GM21723 (cell line): Measurements from ENCODE around the gene KERA.
"Not testable (repeated sequence)": the region's sequence is repeated elsewhere in the genome, so short reads cannot be mapped to it uniquely, and the experiment has no call there.

Source experiments
- ATAC-seq: cut with Tn5 transposase; IDR thresholded peaks from one replicate; pipeline ENCODE4 v1.9.1; 2021; ENCODE audit warnings: mild to moderate bottlenecking, moderate library complexity; ENCODE audit not compliant: unreplicated experiment

KERA gene

GRCh38 chr12:91057368-91058165 is at the start of gene KERA:
TSS of gene KERA (minus strand) at chr12:91058024. CDS start at chr12:91056281, 1,743 bp downstream.
- ATAC-seq, result no peak

DNA sequence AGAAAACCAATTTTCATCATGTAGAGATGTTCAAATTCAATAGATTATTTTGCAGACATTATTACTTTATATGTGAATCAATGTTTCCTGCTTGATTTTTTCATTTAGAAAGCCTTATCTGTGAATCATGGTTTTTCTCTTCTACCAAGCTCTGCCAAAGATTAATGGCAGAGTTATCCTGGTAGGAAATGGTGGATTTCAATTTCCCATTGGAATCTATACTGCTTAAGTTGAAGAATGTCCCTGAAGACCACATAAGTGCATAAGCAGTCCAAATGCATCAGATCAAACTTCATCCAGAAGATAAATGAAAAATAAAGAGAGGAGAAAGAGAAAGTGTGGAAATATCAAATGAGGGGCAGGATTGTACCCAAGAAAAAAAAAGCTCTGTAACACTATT is 48.5 kb upstream of the KERA start:
- ATAC-seq, result no peak

GRCh38 chr12:91105807-91106206 is 48.0 kb upstream of the KERA start:
- no peak for ATAC-seq

DNA sequence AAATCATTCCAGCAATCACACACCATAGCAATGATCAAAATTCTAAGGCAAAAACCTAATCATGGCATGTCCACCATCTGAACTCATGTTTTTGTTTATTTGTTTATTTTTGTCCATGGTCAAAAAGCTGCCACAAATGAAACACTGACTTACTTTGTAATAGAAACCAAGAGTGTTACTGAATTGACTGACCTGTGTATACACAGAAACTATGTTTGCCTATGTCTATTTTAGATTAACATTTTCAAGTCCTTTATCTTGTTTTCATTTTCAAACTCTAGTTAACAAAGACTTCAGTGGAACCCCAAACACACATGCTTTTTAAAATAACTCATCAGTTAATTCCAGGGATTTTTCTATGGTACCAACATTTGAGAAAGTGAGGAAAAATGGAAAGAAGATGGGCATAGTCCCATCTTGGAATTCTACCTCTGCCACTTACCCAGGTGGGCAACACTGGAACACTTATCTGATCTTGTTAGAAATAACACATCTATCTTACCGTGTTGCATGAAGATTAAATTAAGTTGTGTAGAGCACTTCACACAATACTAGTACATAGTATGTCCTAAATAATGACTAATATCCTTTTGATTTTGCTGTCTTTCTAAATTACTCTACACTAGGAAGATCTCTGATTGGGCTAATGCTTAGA is 47.1 kb upstream of the KERA start:
- ATAC-seq, result peak; percentile 74

DNA sequence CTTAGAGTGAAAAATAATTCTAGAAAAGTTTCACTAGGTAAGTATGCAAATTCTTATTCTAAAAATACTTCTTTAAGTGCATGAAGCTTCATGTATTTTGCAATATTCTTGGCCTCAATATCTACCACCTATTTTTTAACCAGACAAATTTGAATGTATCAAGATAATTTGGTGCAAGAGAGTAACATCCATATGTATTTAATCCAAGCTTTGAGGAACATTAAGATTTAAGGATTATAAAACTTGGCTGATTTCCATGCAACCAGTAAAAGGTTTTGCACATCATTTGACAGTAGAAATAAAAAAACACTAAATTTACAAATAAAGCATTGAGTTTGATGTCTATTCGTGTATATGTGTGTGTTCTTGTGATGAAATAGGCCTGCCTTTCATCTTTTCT is 45.8 kb upstream of the KERA start:
- ATAC-seq, result no peak

DNA sequence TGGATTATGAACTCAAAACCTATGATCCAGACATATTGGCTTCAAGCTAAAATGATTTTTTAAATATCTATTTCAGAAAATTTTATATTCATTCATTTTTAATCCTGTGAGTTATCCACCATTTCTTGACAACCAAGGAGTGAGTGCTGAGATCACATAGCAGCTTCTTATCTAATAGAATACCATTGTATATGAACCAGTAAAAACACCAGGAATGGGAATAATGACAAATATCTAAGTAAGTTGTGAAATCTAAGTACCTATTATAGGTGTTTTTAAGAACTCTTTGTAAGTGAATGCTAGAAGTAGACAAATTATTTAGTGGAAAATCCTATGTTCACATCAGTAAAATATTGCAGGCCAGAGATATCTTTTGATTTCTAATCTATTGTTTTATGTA is 45.3 kb upstream of the KERA start:
- ATAC-seq, result no peak

- no peak for ATAC-seq
These were observed 43.1 kb upstream of the KERA start for GRCh38 chr12:91100906-91101305.

DNA sequence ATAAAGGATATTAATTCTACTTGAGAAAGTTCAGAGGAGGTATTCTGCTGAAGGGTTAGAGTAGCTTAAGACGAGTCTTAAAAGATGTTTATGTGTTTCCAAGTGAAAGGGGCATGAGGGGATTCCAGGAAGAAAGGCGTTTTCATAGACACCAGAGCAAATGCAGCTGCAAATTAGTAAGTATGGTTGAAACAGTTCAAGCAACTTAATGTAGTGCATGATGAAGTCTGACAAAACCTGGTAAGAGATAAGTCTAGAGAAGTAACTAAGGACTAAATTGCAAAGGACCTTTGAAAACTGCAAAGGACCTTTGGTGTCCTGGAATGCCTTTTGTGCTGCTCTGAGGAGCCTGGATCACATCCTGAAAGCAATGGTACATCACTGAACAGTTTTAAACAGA is 42.0 kb upstream of the KERA start:
- ATAC-seq, result no peak

- no peak for ATAC-seq
These were observed 41.5 kb upstream of the KERA start for GRCh38 chr12:91099341-91099740.

GRCh38 chr12:91098941-91099340 is 41.1 kb upstream of the KERA start:
- ATAC-seq, result no peak

GRCh38 chr12:91098461-91098860 is 40.6 kb upstream of the KERA start:
- no peak for ATAC-seq

DNA sequence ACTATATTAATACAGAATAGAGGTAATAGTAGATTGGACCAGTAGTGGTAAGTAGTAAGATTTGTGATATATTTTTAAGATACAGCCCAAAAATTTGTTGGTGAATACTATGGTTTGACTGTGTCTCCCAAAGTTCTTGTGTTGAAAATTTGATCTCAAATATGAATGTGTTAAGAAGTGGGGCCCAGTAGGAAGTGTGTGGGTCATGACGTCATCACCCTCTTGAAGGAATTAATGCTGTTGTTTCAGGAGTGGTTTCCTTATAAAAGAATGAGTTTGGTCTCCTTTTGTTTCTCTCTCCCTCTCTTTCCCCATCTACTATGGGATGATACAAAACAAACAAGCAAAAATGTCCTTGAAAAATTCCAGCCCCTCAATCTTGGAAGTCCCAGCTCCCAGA is 37.1 kb upstream of the KERA start:
- ATAC-seq, result no peak

GRCh38 chr12:91094032-91094662 is 36.3 kb upstream of the KERA start:
- ATAC-seq, result no peak

- ATAC-seq, result no peak
These were observed 35.5 kb upstream of the KERA start for GRCh38 chr12:91093341-91093740.

DNA sequence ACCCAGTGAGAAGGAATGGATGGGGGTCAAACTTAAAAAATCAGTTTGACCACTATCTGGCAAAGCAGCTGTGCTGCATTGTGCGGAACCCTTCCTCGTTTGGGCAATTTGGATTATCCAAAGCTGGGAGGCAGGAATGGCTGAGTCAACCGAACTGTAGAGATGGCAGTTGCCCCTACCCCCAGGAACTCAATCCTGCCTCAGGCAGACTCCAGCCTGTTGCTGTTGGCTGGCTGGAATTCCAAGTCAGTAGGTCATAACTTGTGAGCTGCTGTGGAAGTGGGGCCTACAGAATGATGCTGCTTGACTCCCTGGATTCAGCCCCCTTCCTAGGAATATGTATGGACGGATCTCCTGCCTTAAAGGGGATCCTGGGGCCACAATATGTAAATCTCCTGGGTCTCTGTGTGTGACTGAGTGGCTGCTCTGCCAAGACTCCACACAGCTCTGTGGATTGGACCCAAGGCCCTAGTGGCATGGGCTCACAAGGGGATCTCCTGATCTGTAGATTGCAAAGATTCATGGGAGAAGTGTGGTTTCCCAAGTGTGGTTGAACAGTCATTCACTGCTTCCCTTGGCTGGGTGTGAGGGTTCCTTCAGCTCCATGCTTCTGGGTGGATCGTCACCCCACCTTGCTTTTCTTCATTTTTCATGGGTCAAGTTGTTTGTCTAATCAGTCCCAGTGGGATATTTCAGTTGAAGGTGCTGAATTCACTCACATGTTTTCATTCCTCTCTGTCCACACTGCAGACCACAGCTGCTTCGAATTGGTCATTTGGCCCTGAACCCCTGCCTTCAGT is 34.3 kb upstream of the KERA start:
- no peak for ATAC-seq

DNA sequence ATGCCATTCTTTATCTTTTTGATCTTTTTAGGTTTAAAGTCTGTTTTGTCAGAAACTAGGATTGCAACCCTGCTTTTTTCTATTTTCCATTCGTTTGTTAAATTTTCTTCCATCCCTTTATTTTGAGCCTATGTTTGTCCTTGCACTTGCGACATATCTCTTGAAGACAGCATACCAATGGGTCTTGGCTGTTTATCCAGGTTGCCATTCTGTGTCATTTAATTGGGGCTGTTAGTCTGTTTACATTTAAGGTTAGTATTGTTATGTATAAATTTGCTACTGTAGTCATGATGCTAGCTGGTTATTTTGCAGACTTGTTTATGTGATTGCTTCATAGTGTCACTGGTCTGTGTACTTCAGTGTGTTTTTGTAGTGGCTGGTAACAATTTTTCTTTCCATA is 32.1 kb upstream of the KERA start:
- ATAC-seq, result not testable (repeated sequence)

- ATAC-seq, result no peak
These were observed 22.2 kb upstream of the KERA start for GRCh38 chr12:91080041-91080440.

- no peak for ATAC-seq
These were observed 20.7 kb upstream of the KERA start for GRCh38 chr12:91078501-91078900.

DNA sequence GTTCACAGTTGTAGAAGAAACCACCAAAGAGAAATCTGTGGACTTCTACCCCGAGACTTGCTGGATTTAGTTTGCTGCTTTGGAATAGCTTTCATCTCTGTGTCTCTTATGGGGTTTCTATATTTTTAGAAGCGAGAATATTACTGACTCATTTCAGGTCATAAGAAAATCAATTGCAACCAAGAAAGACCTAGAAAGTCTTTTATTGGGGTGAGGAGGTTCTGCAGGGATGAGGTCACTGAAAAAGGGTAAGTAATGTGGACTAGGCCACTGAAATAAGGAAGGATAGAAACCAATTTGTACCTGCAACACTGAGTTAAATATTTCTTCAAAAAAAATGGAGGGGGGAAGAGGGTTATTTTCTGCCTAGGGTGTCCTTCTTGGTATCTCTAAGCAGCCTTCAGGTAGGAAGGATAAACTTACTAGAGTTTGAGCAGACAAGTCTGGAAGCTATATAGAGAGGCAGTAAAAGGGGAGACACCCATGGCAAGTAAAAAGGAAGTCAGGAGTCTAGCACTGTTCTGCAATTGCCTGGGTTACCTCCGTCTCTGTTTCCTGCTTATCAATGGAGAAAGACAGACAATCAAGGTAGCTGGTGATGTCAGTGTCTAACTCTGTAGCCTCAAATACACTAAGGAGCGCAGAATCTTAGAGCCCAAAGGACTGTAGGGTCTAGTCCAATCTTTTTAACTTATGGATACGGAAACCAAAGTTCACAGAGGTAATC is 19.6 kb upstream of the KERA start:
- no peak for ATAC-seq

GRCh38 chr12:91074851-91075250 is 17.0 kb upstream of the KERA start:
- ATAC-seq, result no peak
